Smooth muscle cell (in vitro differentiated cells): ENCODE measurements around the gene HMGA1. TPM values are rescaled to one million over a fixed set of nuclear protein-coding genes. Genes with fewer than 3 reads are reported as not detected.

Experiments used
- DNase-seq: peaks from one replicate; lab custom pipeline; 2025; ENCODE audit not compliant: unreplicated experiment; lab: John Stamatoyannopoulos, UW
- H2AFZ ChIP-seq: fragments of 200-600 bp; sonication (generic); 2 replicates; pipeline ENCODE4 v1.6.0; 2016; ENCODE audit warnings: antibody characterized with exemption, low read depth, mild to moderate bottlenecking
- H3F3A ChIP-seq: fragments of 200-600 bp; sonication (generic); 2 replicates; pipeline ENCODE4 v1.6.0; 2017; ENCODE audit warnings: antibody characterized with exemption, low read depth
- H3K27ac ChIP-seq: fragments of 200-600 bp; sonication (generic); 2 replicates; pipeline ENCODE4 v1.5.1; 2016; ENCODE audit warnings: low read depth, mild to moderate bottlenecking
- H3K27me3 ChIP-seq: fragments of 200-600 bp; sonication (generic); 2 replicates; pipeline ENCODE4 v1.6.1; 2016; ENCODE audit warnings: low read depth, mild to moderate bottlenecking
- H3K36me3 ChIP-seq: fragments of 200-600 bp; sonication (generic); 2 replicates; pipeline ENCODE4 v1.5.1; 2016; ENCODE audit warnings: low read depth
- H3K4me1 ChIP-seq: fragments of 200-600 bp; sonication (generic); 2 replicates; pipeline ENCODE4 v1.5.1; 2016; ENCODE audit warnings: low read depth
- H3K4me2 ChIP-seq: fragments of 200-600 bp; sonication (generic); 2 replicates; pipeline ENCODE4 v1.6.0; 2016; ENCODE audit warnings: mild to moderate bottlenecking
- H3K4me3 ChIP-seq: fragments of 200-600 bp; sonication (generic); 2 replicates; pipeline ENCODE4 v1.5.1; 2016; ENCODE audit warnings: mild to moderate bottlenecking
- H3K79me2 ChIP-seq: fragments of 200-600 bp; sonication (generic); 2 replicates; pipeline ENCODE4 v1.6.0; 2016; ENCODE audit warnings: low read depth, mild to moderate bottlenecking
- H3K9ac ChIP-seq: fragments of 200-600 bp; sonication (generic); 2 replicates; pipeline ENCODE4 v1.6.0; 2016; ENCODE audit warnings: low read depth
- H3K9me3 ChIP-seq: fragments of 200-600 bp; sonication (generic); replicated peaks from 2 replicates; pipeline ENCODE4 v1.5.1; 2016; ENCODE audit warnings: low read depth
- H4K20me1 ChIP-seq: fragments of 200-600 bp; sonication (generic); 2 replicates; pipeline ENCODE4 v1.6.0; 2016; ENCODE audit warnings: low read depth
- CTCF ChIP-seq: fragments of 200-600 bp; sonication (generic); IDR thresholded peaks from 2 replicates; pipeline ENCODE4 v1.5.1; 2017; ENCODE audit warnings: borderline replicate concordance, mild to moderate bottlenecking, antibody characterized with exemption; ENCODE audit not compliant: insufficient read depth, poor library complexity, severe bottlenecking
- WGBS: methylation state at CpG from one replicate; pipeline ENCODE4 v1.1.7; 2016; ENCODE audit warnings: low lambda C conversion rate; 5-methylcytosine and 5-hydroxymethylcytosine counted together
- polyA plus RNA-seq: library from polyadenylated mRNA; unstranded; fragments of >200 nt; fragmentation: Nextera tagmentation; extraction: Ambion mirVana; gene quantifications from 2 replicates; pipeline ENCODE4 v1.2.1, GENCODE V29; 2016
- total RNA-seq: library from RNA; depleted of rRNA; stranded (reverse); fragments of >200 nt; gene quantifications from 2 replicates; pipeline ENCODE4 v1.2.3, GENCODE V29; 2014

Gene HMGA1
- total and polyA plus RNA-seq, 2 experiments from 2014 or later = 41.8 to 69.9 TPM

GRCh38 chr6:34229877-34230276 lies 6.8 kb upstream of the HMGA1 start:
- Histone ChIP-seq H3K4me2 (no peak overlapping the region), H3K27me3 (no peaks in the 10 kb centered on the region), H3K4me1 (peaks cover 17% of the 10 kb centered on the region), H3K9me3 (no peaks in the 10 kb centered on the region), H2AFZ (no peak overlapping the region), H3K27ac (no peak overlapping the region), H3K9ac (no peak overlapping the region), H3F3A (peaks cover 7% of the 10 kb centered on the region), H3K79me2 (no peaks in the 10 kb centered on the region), H4K20me1 (no peaks in the 10 kb centered on the region), H3K36me3 (no peaks in the 10 kb centered on the region), H3K4me3 (no peak overlapping the region)
- DNase-seq = no peak
- no peak for TF ChIP-seq CTCF
- 96% methylated on average over 8 of the region's 8 CpGs for WGBS

- no peak for DNase-seq
- Histone ChIP-seq H3K36me3 (no peaks in the 10 kb centered on the region), H3K27ac (no peak overlapping the region)
These were observed 5.9 kb upstream of the HMGA1 start for GRCh38 chr6:34230653-34231371.

DNA sequence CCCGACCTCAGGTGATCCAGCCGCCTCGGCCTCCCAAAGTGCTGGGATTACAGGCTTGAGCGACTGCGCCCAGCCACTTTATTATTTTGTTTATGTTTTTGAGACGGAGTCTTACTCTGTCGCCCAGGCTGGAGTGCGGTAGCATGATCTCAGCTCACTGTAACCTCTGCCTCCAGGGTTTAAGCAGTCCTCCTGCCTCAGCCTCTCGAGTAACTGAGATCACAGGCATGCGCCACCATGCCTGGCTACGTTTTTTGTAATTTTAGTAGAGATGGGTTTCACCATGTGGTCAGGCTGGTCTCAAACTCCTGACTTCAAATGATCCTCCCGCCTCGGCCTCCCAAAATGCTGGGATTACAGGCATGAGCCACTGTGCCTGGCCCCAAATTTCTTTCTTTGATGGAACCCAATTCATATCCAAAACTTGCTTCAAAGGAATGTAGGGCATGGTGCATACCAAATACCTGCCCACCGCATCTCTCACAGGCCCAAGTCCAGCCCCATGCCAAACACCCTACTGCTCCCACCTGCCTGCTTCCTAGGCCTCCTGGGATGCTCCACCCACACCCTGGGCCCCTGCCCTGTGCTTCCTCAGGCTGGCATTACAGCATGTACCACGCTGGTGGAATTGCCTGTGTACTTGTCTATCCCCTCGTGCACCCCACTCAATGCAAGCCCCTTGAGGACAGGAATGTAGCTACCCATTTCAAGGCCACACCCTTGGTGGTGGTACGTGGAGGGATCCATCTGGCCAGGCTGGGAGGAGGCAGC lies 4.9 kb upstream of the HMGA1 start:
- TF ChIP-seq CTCF = no peak

More at GRCh38 chr6:34230653-34231371, 5.9 kb upstream of the HMGA1 start:
- Histone ChIP-seq H3K79me2 (no peaks in the 10 kb centered on the region), H3K9me3 (no peaks in the 10 kb centered on the region), H3K4me1 (peaks cover 18% of the 10 kb centered on the region), H3K9ac (no peak overlapping the region), H3K4me3 (no peak overlapping the region), H4K20me1 (no peaks in the 10 kb centered on the region), H3K4me2 (no peak overlapping the region), H3F3A (peaks cover 9% of the 10 kb centered on the region), H3K27me3 (no peaks in the 10 kb centered on the region), H2AFZ (no peak overlapping the region)
- WGBS = 93% methylated on average over 5 of the region's 5 CpGs
- TF ChIP-seq CTCF = no peak

More for the DNA sequence above, 4.9 kb upstream of the HMGA1 start:
- H3K4me1 ChIP-seq = peaks cover 17% of the 10 kb centered on the region
- H3K4me2 ChIP-seq = no peak overlapping the region
- no peaks in the 10 kb centered on the region for H3K36me3 ChIP-seq
- no peak overlapping the region for H3K9ac ChIP-seq
- peaks cover 15% of the 10 kb centered on the region for H3F3A ChIP-seq
- no peak overlapping the region for H2AFZ ChIP-seq
- no peaks in the 10 kb centered on the region for H4K20me1 ChIP-seq
- H3K27me3 ChIP-seq = no peaks in the 10 kb centered on the region
- no peaks in the 10 kb centered on the region for H3K79me2 ChIP-seq
- H3K9me3 ChIP-seq = no peaks in the 10 kb centered on the region
- WGBS = 95% methylated on average over 17 of the region's 17 CpGs
- H3K27ac ChIP-seq = no peak overlapping the region
- no peak overlapping the region for H3K4me3 ChIP-seq
- DNase-seq = no peak
